ENCODE data around the gene ATAD3C. TPM values are rescaled to one million over a fixed set of nuclear protein-coding genes. Genes with fewer than 3 reads are reported as not detected.
"Not testable (repeated sequence)": the region's sequence is repeated elsewhere in the genome, so short reads cannot be mapped to it uniquely, and the experiment has no call there.

Gene ATAD3C
- total and polyA plus RNA-seq, 2 experiments from 2014 or later = 0.51 TPM; not detected in 1

GRCh38 chr1:1455366-1455884 lies 5.9 kb downstream of the ATAD3C start:
- no peak overlapping the region for H3K27ac ChIP-seq
- no peaks in the 10 kb centered on the region for H3F3A ChIP-seq (ENCODE audit: insufficient read depth)
- WGBS, 2 experiments (ENCODE audit: low coverage in 1 of 2, low lambda C conversion rate in 2 of 2, missing lambda C conversion rate in 2 of 2) = 76 to 82% methylated on average over 23 to 30 of the region's 30 CpGs
- no peaks in the 10 kb centered on the region for H4K20me1 ChIP-seq (ENCODE audit: insufficient read depth)
- DNase-seq = no peak
- no peaks in the 10 kb centered on the region for H3K4me1 ChIP-seq (ENCODE audit: insufficient read depth)
- TF ChIP-seq EZH2 (IDR thresholded peaks at IDR 0.05; ENCODE audit: insufficient read depth, poor library complexity, severe bottlenecking) (no peak), EZH2phosphoT487 (IDR thresholded peaks at IDR 0.05; ENCODE audit: insufficient read depth, low read depth) (no peak)
- H3K4me3 ChIP-seq = no peak overlapping the region
- in situ Hi-C loops (cut with MboI) = no loop called here
- no peaks in the 10 kb centered on the region for H3K36me3 ChIP-seq (ENCODE audit: low read depth)
- no peaks in the 10 kb centered on the region for H3K27me3 ChIP-seq (replicated peaks; ENCODE audit: insufficient read depth)
- no peaks in the 10 kb centered on the region for H3K9me2 ChIP-seq (ENCODE audit: insufficient read depth)
- H3K9me3 ChIP-seq (ENCODE audit: low read depth) = no peaks in the 10 kb centered on the region
- no peaks in the 10 kb centered on the region for H3K79me2 ChIP-seq (ENCODE audit: insufficient read depth)
- no peak overlapping the region for H3K4me2 ChIP-seq (ENCODE audit: unreplicated experiment)
- no peak overlapping the region for H2AFZ ChIP-seq
- H3K9ac ChIP-seq = no peak overlapping the region

- H3K9me3 ChIP-seq (ENCODE audit: low read depth); H3K27ac ChIP-seq; H3K4me1 ChIP-seq (ENCODE audit: insufficient read depth); H3K9ac ChIP-seq; DNase-seq; H4K20me1 ChIP-seq (ENCODE audit: insufficient read depth); H3K27me3 ChIP-seq (replicated peaks; ENCODE audit: insufficient read depth); H2AFZ ChIP-seq; H3K36me3 ChIP-seq (ENCODE audit: low read depth); H3K4me2 ChIP-seq (ENCODE audit: unreplicated experiment); H3K79me2 ChIP-seq (ENCODE audit: insufficient read depth); H3K4me3 ChIP-seq; H3F3A ChIP-seq (ENCODE audit: insufficient read depth); H3K9me2 ChIP-seq (ENCODE audit: insufficient read depth); in situ Hi-C loops (cut with MboI): not testable (repeated sequence)
- WGBS, 2 experiments (ENCODE audit: low coverage in 1 of 2, low lambda C conversion rate in 2 of 2, missing lambda C conversion rate in 2 of 2) = 31 to 82% methylated on average over 1 to 5 of the region's 15 CpGs
Measured at GRCh38 chr1:1455934-1456333, 6.4 kb downstream of the ATAD3C start.

- H3K9me2 ChIP-seq (ENCODE audit: insufficient read depth); H4K20me1 ChIP-seq (ENCODE audit: insufficient read depth); H3K9ac ChIP-seq; in situ Hi-C loops (cut with MboI); DNase-seq; H3K79me2 ChIP-seq (ENCODE audit: insufficient read depth); H3K4me3 ChIP-seq; H3K36me3 ChIP-seq (ENCODE audit: low read depth); H3K27me3 ChIP-seq (replicated peaks; ENCODE audit: insufficient read depth); H3K9me3 ChIP-seq (ENCODE audit: low read depth); H3K4me1 ChIP-seq (ENCODE audit: insufficient read depth); H3F3A ChIP-seq (ENCODE audit: insufficient read depth); H3K27ac ChIP-seq; H2AFZ ChIP-seq; H3K4me2 ChIP-seq (ENCODE audit: unreplicated experiment): not testable (repeated sequence)
- 81 to 83% methylated on average over 17 to 19 of the region's 22 CpGs for WGBS, 2 experiments (ENCODE audit: low coverage in 1 of 2, low lambda C conversion rate in 2 of 2, missing lambda C conversion rate in 2 of 2)
Measured at GRCh38 chr1:1456683-1457255, 7.3 kb downstream of the ATAD3C start.

- not testable (repeated sequence) for H3K27me3 ChIP-seq (replicated peaks; ENCODE audit: insufficient read depth); H3K79me2 ChIP-seq (ENCODE audit: insufficient read depth)
- WGBS, 2 experiments (ENCODE audit: low coverage in 1 of 2, low lambda C conversion rate in 2 of 2, missing lambda C conversion rate in 2 of 2) = 64 to 85% methylated on average over 9 to 13 of the region's 19 CpGs
Measured at GRCh38 chr1:1459156-1459555, 9.7 kb downstream of the ATAD3C start.

GRCh38 chr1:1459711-1460110 lies 10.2 kb downstream of the ATAD3C start:
- H3K27ac ChIP-seq; H3K4me3 ChIP-seq; H3K36me3 ChIP-seq (ENCODE audit: low read depth); H3K9ac ChIP-seq; in situ Hi-C loops (cut with MboI); H3K4me1 ChIP-seq (ENCODE audit: insufficient read depth); H3F3A ChIP-seq (ENCODE audit: insufficient read depth); H3K27me3 ChIP-seq (replicated peaks; ENCODE audit: insufficient read depth); H3K9me2 ChIP-seq (ENCODE audit: insufficient read depth); H3K79me2 ChIP-seq (ENCODE audit: insufficient read depth); H3K4me2 ChIP-seq (ENCODE audit: unreplicated experiment); H4K20me1 ChIP-seq (ENCODE audit: insufficient read depth); H3K9me3 ChIP-seq (ENCODE audit: low read depth); H2AFZ ChIP-seq; DNase-seq: not testable (repeated sequence)
- WGBS, 2 experiments (ENCODE audit: low coverage in 1 of 2, low lambda C conversion rate in 2 of 2, missing lambda C conversion rate in 2 of 2) = 62 to 80% methylated on average over 7 to 14 of the region's 14 CpGs

More at GRCh38 chr1:1459156-1459555, 9.7 kb downstream of the ATAD3C start:
- H3K4me1 ChIP-seq (ENCODE audit: insufficient read depth); H3F3A ChIP-seq (ENCODE audit: insufficient read depth); H3K9me3 ChIP-seq (ENCODE audit: low read depth); H3K27ac ChIP-seq; H3K4me3 ChIP-seq; H3K36me3 ChIP-seq (ENCODE audit: low read depth); in situ Hi-C loops (cut with MboI); H3K9ac ChIP-seq; DNase-seq; H2AFZ ChIP-seq; H3K9me2 ChIP-seq (ENCODE audit: insufficient read depth); H3K4me2 ChIP-seq (ENCODE audit: unreplicated experiment); H4K20me1 ChIP-seq (ENCODE audit: insufficient read depth): not testable (repeated sequence)

All from GM23248 (cell line).